Activated naive CD8-positive, alpha-beta T cell treated with anti-CD3 and anti-CD28 coated beads, Interleukin-2, amount 10 ng/mL, durations not matched to agents 7 days and 5 days (primary cell): ENCODE measurements around the gene AKAP8L. TPM values are rescaled to one million over a fixed set of nuclear protein-coding genes. Genes with fewer than 3 reads are reported as not detected.
"Not testable (repeated sequence)": the region's sequence is repeated elsewhere in the genome, so short reads cannot be mapped to it uniquely, and the experiment has no call there.

ENCODE experiments used
- ATAC-seq: fragments of 150-1000 bp; cut with Tn5 transposase; one replicate; pipeline ENCODE4 v1.10.0; 2021; ENCODE audit warnings: low read depth, moderate library complexity
- POLR2A ChIA-PET: fragments of 350-600 bp; sonication (Branson Sonifier 250); formaldehyde crosslinking; loops from one replicate; lab custom pipeline; 2021; ENCODE audit warnings: antibody characterized with exemption; lab: Charles Lee
- DNase-seq: peaks from one replicate; pipeline ENCODE4 v3.0.0; 2021
- H3K27ac Mint-ChIP-seq: one replicate; pipeline ENCODE4 v1.8.0; 2022; ENCODE audit warnings: mild to moderate bottlenecking, mixed read lengths
- H3K27me3 Mint-ChIP-seq: one replicate; pipeline ENCODE4 v1.8.0; 2022; ENCODE audit warnings: mild to moderate bottlenecking, moderate library complexity, mixed read lengths
- H3K36me3 Mint-ChIP-seq: one replicate; pipeline ENCODE4 v1.8.0; 2021; ENCODE audit warnings: mild to moderate bottlenecking, mixed read lengths
- H3K4me1 Mint-ChIP-seq: one replicate; pipeline ENCODE4 v1.8.0; 2021; ENCODE audit warnings: mixed read lengths
- H3K4me3 Mint-ChIP-seq: one replicate; pipeline ENCODE4 v1.8.0; 2022; ENCODE audit warnings: mild to moderate bottlenecking, moderate library complexity, mixed read lengths
- H3K9me3 Mint-ChIP-seq: one replicate; pipeline ENCODE4 v1.8.0; 2021; ENCODE audit warnings: mixed read lengths
- total RNA-seq, 2 experiments: library from RNA; stranded (reverse); gene quantifications; one replicate each; pipeline ENCODE4 v1.2.3, GENCODE V29; 2021

AKAP8L gene
- total RNA-seq, 2 experiments from 2014 or later, result 146 to 149 TPM

GRCh38 chr19:15358918-15359317, 59.9 kb downstream of the AKAP8L start:
- H3K27ac Mint-ChIP-seq, result no peak overlapping the region
- H3K27me3 Mint-ChIP-seq, result no peaks in the 10 kb centered on the region
- no peaks in the 10 kb centered on the region for H3K9me3 Mint-ChIP-seq
- H3K36me3 Mint-ChIP-seq, result peaks cover 45% of the 10 kb centered on the region
- POLR2A ChIA-PET, result interaction anchor here (1.5 to 2.6 kb wide), 2 partner anchors 19 to 60 kb away, joined by 4 to 10 read pairs; partner anchors contain the start of gene AKAP8L
- no peak for DNase-seq
- peaks cover 1% of the 10 kb centered on the region for H3K4me1 Mint-ChIP-seq
- H3K4me3 Mint-ChIP-seq, result no peak overlapping the region
- ATAC-seq, result no peak

GRCh38 chr19:15357906-15358305, 60.9 kb downstream of the AKAP8L start:
- H3K9me3 Mint-ChIP-seq, result no peaks in the 10 kb centered on the region
- H3K4me3 Mint-ChIP-seq, result no peak overlapping the region
- DNase-seq (no peak), ATAC-seq (no peak)
- peaks cover 1% of the 10 kb centered on the region for H3K4me1 Mint-ChIP-seq
- H3K27me3 Mint-ChIP-seq, result no peaks in the 10 kb centered on the region
- H3K36me3 Mint-ChIP-seq, result peaks cover 42% of the 10 kb centered on the region
- no peak overlapping the region for H3K27ac Mint-ChIP-seq
- POLR2A ChIA-PET, result interaction anchor here (0.5 to 2.6 kb wide), 3 partner anchors 20 to 201 kb away, joined by 4 to 10 read pairs (median 4); partner anchors contain the start of gene AKAP8L

- no peak for DNase-seq
- ATAC-seq, result no peak
- Mint-ChIP-seq H3K4me1 (no peaks in the 10 kb centered on the region), H3K4me3 (no peak overlapping the region), H3K36me3 (peaks cover 36% of the 10 kb centered on the region), H3K9me3 (no peaks in the 10 kb centered on the region), H3K27me3 (no peaks in the 10 kb centered on the region), H3K27ac (no peak overlapping the region)
- POLR2A ChIA-PET, result interaction anchor here (0.7 kb wide), 1 partner anchor 43 kb away, joined by 3 read pairs; no protein-coding TSS in a partner anchor
These were observed 64.1 kb downstream of the AKAP8L start for GRCh38 chr19:15354566-15355296.

GRCh38 chr19:15353908-15354307, 64.9 kb downstream of the AKAP8L start:
- POLR2A ChIA-PET, result interaction anchor here (0.7 to 1.2 kb wide), 2 partner anchors 21 to 43 kb away, joined by 3 read pairs; partner anchors contain the start of gene BRD4
- Mint-ChIP-seq H3K27me3 (no peaks in the 10 kb centered on the region), H3K36me3 (peaks cover 32% of the 10 kb centered on the region), H3K27ac (no peak overlapping the region), H3K9me3 (no peaks in the 10 kb centered on the region), H3K4me1 (no peaks in the 10 kb centered on the region), H3K4me3 (no peak overlapping the region)
- no peak for DNase-seq
- no peak for ATAC-seq

GRCh38 chr19:15352535-15352934, 66.3 kb downstream of the AKAP8L start:
- ATAC-seq, H3K27ac Mint-ChIP-seq, H3K27me3 Mint-ChIP-seq, DNase-seq, H3K4me3 Mint-ChIP-seq, H3K9me3 Mint-ChIP-seq, H3K4me1 Mint-ChIP-seq: not testable (repeated sequence)
- POLR2A ChIA-PET, result interaction anchor here (0.6 to 1.2 kb wide), 2 partner anchors 20 to 27 kb away, joined by 3 to 6 read pairs; partner anchors contain the start of gene BRD4
- H3K36me3 Mint-ChIP-seq, result peaks cover 19% of the 10 kb centered on the region

GRCh38 chr19:15341328-15341727, 77.5 kb downstream of the AKAP8L start:
- H3K4me3 Mint-ChIP-seq, DNase-seq, H3K27me3 Mint-ChIP-seq, H3K9me3 Mint-ChIP-seq, ATAC-seq, H3K4me1 Mint-ChIP-seq, POLR2A ChIA-PET, H3K36me3 Mint-ChIP-seq, H3K27ac Mint-ChIP-seq: not testable (repeated sequence)

GRCh38 chr19:15340086-15340485, 78.7 kb downstream of the AKAP8L start:
- POLR2A ChIA-PET, result interaction anchor here (0.6 kb wide), 1 partner anchor 86 kb away, joined by 3 read pairs; no protein-coding TSS in a partner anchor

GRCh38 chr19:15337202-15337601, 81.6 kb downstream of the AKAP8L start:
- no peak overlapping the region for H3K27ac Mint-ChIP-seq
- no peaks in the 10 kb centered on the region for H3K9me3 Mint-ChIP-seq
- ATAC-seq, result no peak
- DNase-seq, result no peak
- no peaks in the 10 kb centered on the region for H3K27me3 Mint-ChIP-seq
- H3K4me3 Mint-ChIP-seq, result no peak overlapping the region
- peaks cover 9% of the 10 kb centered on the region for H3K4me1 Mint-ChIP-seq
- H3K36me3 Mint-ChIP-seq, result peaks cover 8% of the 10 kb centered on the region
- POLR2A ChIA-PET, result no interaction called here

More at GRCh38 chr19:15340086-15340485, 78.7 kb downstream of the AKAP8L start:
- no peak overlapping the region for H3K27ac Mint-ChIP-seq
- H3K4me1 Mint-ChIP-seq, result no peaks in the 10 kb centered on the region
- DNase-seq (no peak), ATAC-seq (no peak)
- H3K9me3 Mint-ChIP-seq, result no peaks in the 10 kb centered on the region
- H3K36me3 Mint-ChIP-seq, result peaks cover 7% of the 10 kb centered on the region
- no peaks in the 10 kb centered on the region for H3K27me3 Mint-ChIP-seq
- H3K4me3 Mint-ChIP-seq, result no peak overlapping the region

- H3K9me3 Mint-ChIP-seq, DNase-seq, ATAC-seq, H3K27me3 Mint-ChIP-seq, H3K4me1 Mint-ChIP-seq, POLR2A ChIA-PET, H3K36me3 Mint-ChIP-seq, H3K4me3 Mint-ChIP-seq, H3K27ac Mint-ChIP-seq: not testable (repeated sequence)
These were observed 82.8 kb downstream of the AKAP8L start for GRCh38 chr19:15335992-15336391.

GRCh38 chr19:15332311-15332996, 86.3 kb downstream of the AKAP8L start, which contains the start of gene BRD4:
TSS of gene BRD4 (minus strand) at chr19:15332539. CDS start at chr19:15273099, 59,440 bp downstream.
- peaks cover 35% of the 10 kb centered on the region for H3K4me1 Mint-ChIP-seq

GRCh38 chr19:15331419-15332310, 87.1 kb downstream of the AKAP8L start:
- Mint-ChIP-seq H3K27ac (peak overlapping the region; percentile 95), H3K4me1 (peaks cover 40% of the 10 kb centered on the region), H3K4me3 (peak overlapping the region; percentile 94), H3K36me3 (peaks cover 18% of the 10 kb centered on the region), H3K9me3 (no peaks in the 10 kb centered on the region), H3K27me3 (no peaks in the 10 kb centered on the region)
- POLR2A ChIA-PET, result interaction anchor here (0.9 to 3.0 kb wide), 9 partner anchors 13 to 814 kb away, joined by 3 to 27 read pairs (median 5); partner anchors contain the start of genes AKAP8, AKAP8L and DNAJB1
- ATAC-seq (peak; percentile 68), DNase-seq (peak; percentile 80)

More at GRCh38 chr19:15332311-15332996, 86.3 kb downstream of the AKAP8L start, which contains the start of gene BRD4:
- POLR2A ChIA-PET, result interaction anchor here (0.6 to 3.0 kb wide), 12 partner anchors 14 to 814 kb away, joined by 3 to 27 read pairs (median 4); partner anchors contain the start of genes AKAP8, AKAP8L, DNAJB1 and RASAL3
- Mint-ChIP-seq H3K4me3 (peak within 1 kb of the TSS; percentile 94), H3K9me3 (no peaks in the 10 kb centered on the region), H3K27ac (peak within 1 kb of the TSS; percentile 95), H3K36me3 (peaks cover 18% of the 10 kb centered on the region), H3K27me3 (no peaks in the 10 kb centered on the region)
- ATAC-seq, result peak; percentile 61
- peak; percentile 92 for DNase-seq

- Mint-ChIP-seq H3K9me3 (no peaks in the 10 kb centered on the region), H3K27ac (peak overlapping the region; percentile 95), H3K4me1 (peaks cover 45% of the 10 kb centered on the region), H3K27me3 (no peaks in the 10 kb centered on the region), H3K36me3 (peaks cover 17% of the 10 kb centered on the region), H3K4me3 (peak overlapping the region; percentile 94)
- DNase-seq (no peak), ATAC-seq (peak; percentile 6)
- POLR2A ChIA-PET, result interaction anchor here (0.5 to 3.0 kb wide), 2 partner anchors 49 to 53 kb away, joined by 3 to 27 read pairs; partner anchors contain the start of gene AKAP8
These were observed 87.9 kb downstream of the AKAP8L start for GRCh38 chr19:15330801-15331418.
